Breast epithelium (tissue), 3 donors: ENCODE measurements around the gene ELMO1.

Experiments used
- CTCF ChIP-seq, 3 donors: fragments of 450-650 bp; IDR thresholded peaks; one replicate each; pipeline ENCODE4 v1.5.1; 2016 to 2017; ENCODE audit warnings: antibody characterized with exemption in 3 of 3, mild to moderate bottlenecking in 3 of 3, moderate library complexity in 3 of 3
- POLR2AphosphoS5 ChIP-seq, 3 donors: sonication (generic); formaldehyde crosslinking; IDR thresholded peaks; one replicate each; pipeline ENCODE4 v1.6.1; 2017; ENCODE audit warnings: antibody characterized with exemption in 3 of 3

DNA sequence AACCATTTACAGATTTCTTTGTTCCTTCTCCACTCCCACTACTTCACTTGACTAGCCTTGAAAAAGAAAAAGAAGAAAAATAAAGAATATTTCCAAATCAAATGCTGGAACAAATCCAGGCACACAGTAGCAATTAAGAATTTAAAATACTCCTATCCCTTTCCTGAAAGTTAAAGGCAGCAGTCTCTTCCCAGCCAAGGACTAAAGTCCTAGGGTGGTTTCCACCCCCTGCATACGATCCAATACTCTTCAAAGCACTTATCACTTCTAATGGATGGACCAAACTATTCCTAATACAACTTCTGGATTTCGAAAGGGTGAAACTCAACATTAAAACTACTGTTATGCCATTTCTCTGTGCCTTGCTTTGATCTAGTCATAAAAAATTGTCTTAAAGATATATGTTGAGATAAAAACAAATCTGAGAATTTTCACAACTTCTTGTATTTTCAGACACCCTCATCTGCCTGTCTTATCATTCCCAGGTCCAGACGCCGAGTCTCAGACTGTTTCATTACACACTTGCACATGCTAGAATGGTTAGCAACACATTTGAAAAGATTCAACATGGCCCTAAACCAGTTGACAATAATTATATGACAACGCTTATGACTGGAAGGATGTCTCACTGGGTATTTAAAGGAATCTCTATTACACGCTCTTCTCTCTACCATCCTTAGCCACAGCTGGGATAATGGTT is 13.4 kb downstream of the ELMO1 start:
- no peak for TF ChIP-seq CTCF (IDR thresholded peaks at IDR 0.05)
- no peak for TF ChIP-seq POLR2AphosphoS5 (IDR thresholded peaks at IDR 0.05)
